Trophoblast cell (in vitro differentiated cells and primary cell): ENCODE measurements around the gene RAD52.

Experiments
- DNase-seq, 2 donors: peaks; one replicate each; pipeline ENCODE4 v3.0.0-alpha.2; 2016
- H2AFZ ChIP-seq: 2 replicates; pipeline ENCODE4 v1.6.1; 2013; ENCODE audit warnings: low read length, moderate library complexity, mild to moderate bottlenecking; ENCODE audit not compliant: insufficient read depth, poor library complexity
- H2AK5ac ChIP-seq: 2 replicates; pipeline ENCODE4 v1.6.1; 2013; ENCODE audit warnings: mild to moderate bottlenecking, low read length
- H2BK120ac ChIP-seq: 2 replicates; pipeline ENCODE4 v1.6.1; 2013; ENCODE audit warnings: low read length, mild to moderate bottlenecking, moderate library complexity; ENCODE audit not compliant: insufficient read depth, poor library complexity
- H2BK12ac ChIP-seq: 2 replicates; pipeline ENCODE4 v1.6.1; 2013; ENCODE audit warnings: mild to moderate bottlenecking, low read length, moderate library complexity
- H2BK5ac ChIP-seq: 2 replicates; pipeline ENCODE4 v1.6.1; 2013; ENCODE audit warnings: low read length, low read depth, moderate library complexity, mild to moderate bottlenecking; ENCODE audit not compliant: poor library complexity
- H3K14ac ChIP-seq: 2 replicates; pipeline ENCODE4 v1.6.1; 2013; ENCODE audit warnings: mild to moderate bottlenecking, low read length
- H3K18ac ChIP-seq: 2 replicates; pipeline ENCODE4 v1.6.1; 2013; ENCODE audit warnings: mild to moderate bottlenecking, low read length
- H3K23ac ChIP-seq: 2 replicates; pipeline ENCODE4 v1.6.1; 2013; ENCODE audit warnings: low read length
- H3K27ac ChIP-seq: 2 replicates; pipeline ENCODE4 v1.5.1; 2013; ENCODE audit warnings: low read depth, mild to moderate bottlenecking, inconsistent platforms, low read length, moderate library complexity
- H3K27me3 ChIP-seq: 2 replicates; pipeline ENCODE4 v1.6.1; 2013; ENCODE audit warnings: inconsistent platforms, mild to moderate bottlenecking, low read length, moderate library complexity; ENCODE audit not compliant: insufficient read depth
- H3K36me3 ChIP-seq, 2 experiments: 1 replicate in 1 of 2; 2 replicates in 1 of 2; pipeline ENCODE4 v1.6.1; 2013; ENCODE audit warnings: low read length in 2 of 2, mild to moderate bottlenecking in 2 of 2, moderate library complexity in 1 of 2; ENCODE audit not compliant: insufficient read depth in 2 of 2, control insufficient read depth in 1 of 2
- H3K4ac ChIP-seq: 2 replicates; pipeline ENCODE4 v1.6.1; 2013; ENCODE audit warnings: low read depth, mild to moderate bottlenecking, low read length, moderate library complexity
- H3K4me1 ChIP-seq, 2 experiments: 1 replicate in 1 of 2; 2 replicates in 1 of 2; pipeline ENCODE4 v1.6.1; 2013; ENCODE audit warnings: low read length in 2 of 2, mild to moderate bottlenecking in 2 of 2, moderate library complexity in 1 of 2; ENCODE audit not compliant: insufficient read depth in 2 of 2, control insufficient read depth in 1 of 2
- H3K4me2 ChIP-seq: 2 replicates; pipeline ENCODE4 v1.6.1; 2013; ENCODE audit warnings: inconsistent platforms, mild to moderate bottlenecking, low read length, moderate library complexity
- H3K4me3 ChIP-seq: 2 replicates; pipeline ENCODE4 v1.5.1; 2013; ENCODE audit warnings: mild to moderate bottlenecking, low read depth, low read length, inconsistent platforms
- H3K79me1 ChIP-seq: one replicate; pipeline ENCODE4 v1.6.1; 2013; ENCODE audit warnings: low read length
- H3K79me2 ChIP-seq: 2 replicates; pipeline ENCODE4 v1.6.1; 2013; ENCODE audit warnings: low read length, mild to moderate bottlenecking; ENCODE audit not compliant: control insufficient read depth, insufficient read depth, poor library complexity
- H3K9ac ChIP-seq: 2 replicates; pipeline ENCODE4 v1.6.1; 2013; ENCODE audit warnings: mild to moderate bottlenecking, low read length
- H3K9me3 ChIP-seq: 2 replicates; pipeline ENCODE4 v1.6.1; 2013; ENCODE audit warnings: low read depth, mild to moderate bottlenecking, control low read depth, inconsistent platforms, low read length; ENCODE audit not compliant: insufficient read depth
- H4K12ac ChIP-seq: 2 replicates; pipeline ENCODE4 v1.6.1; 2013; ENCODE audit warnings: low read depth, mild to moderate bottlenecking, low read length, moderate library complexity
- H4K8ac ChIP-seq: 2 replicates; pipeline ENCODE4 v1.6.1; 2013; ENCODE audit warnings: low read depth, mild to moderate bottlenecking, low read length, moderate library complexity
- H4K91ac ChIP-seq: one replicate; pipeline ENCODE4 v1.6.1; 2013; ENCODE audit warnings: low read depth, mild to moderate bottlenecking, low read length, moderate library complexity
- whole genome bisulfite sequencing: extraction: QIAGEN DNeasy Blood & Tissue Kit; methylation state at CpG from one replicate; pipeline ENCODE4 v1.1.7; 2013; ENCODE audit warnings: missing lambda C conversion rate; ENCODE audit not compliant: insufficient read length, insufficient coverage; ENCODE audit errors: extremely low coverage; 5-methylcytosine and 5-hydroxymethylcytosine counted together

The RAD52 gene

DNA sequence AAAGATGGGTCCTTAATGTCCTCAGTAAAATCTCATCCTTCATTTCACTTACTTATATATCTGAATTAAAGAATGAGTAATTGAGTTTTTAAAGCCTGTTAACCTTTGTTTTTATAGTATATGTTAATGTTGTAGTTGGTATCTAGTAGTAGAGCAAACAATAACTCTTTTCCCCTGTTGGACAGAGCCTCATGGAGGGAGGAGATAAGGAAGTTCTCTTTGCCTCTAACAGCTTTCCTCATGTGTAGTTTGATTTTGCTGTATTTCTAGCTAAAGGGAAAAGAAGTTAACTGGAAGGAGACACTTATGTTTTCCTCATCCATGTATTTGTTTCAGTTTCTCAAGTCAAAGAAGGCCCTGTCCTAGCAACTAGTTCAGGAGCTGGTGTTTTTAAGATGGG lies 55.3 kb downstream of the RAD52 start:
- Histone ChIP-seq H3K4me1 (no peaks in the 10 kb centered on the region), H2BK120ac (no peak overlapping the region), H3K9me3 (no peaks in the 10 kb centered on the region), H4K91ac (no peak overlapping the region), H3K27me3 (no peaks in the 10 kb centered on the region), H2BK5ac (no peak overlapping the region), H3K18ac (no peak overlapping the region), H3K14ac (no peak overlapping the region), H3K23ac (no peak overlapping the region), H4K8ac (no peak overlapping the region), H3K4me3 (no peak overlapping the region), H4K12ac (no peak overlapping the region), H3K36me3 (peaks cover 30 to 35% of the 10 kb centered on the region in 2 experiments), H3K4ac (no peak overlapping the region), H2BK12ac (no peak overlapping the region), H3K27ac (no peak overlapping the region), H3K9ac (no peak overlapping the region), H2AK5ac (no peak overlapping the region), H3K4me2 (no peak overlapping the region), H3K79me1 (no peaks in the 10 kb centered on the region), H3K79me2 (no peaks in the 10 kb centered on the region), H2AFZ (no peak overlapping the region)
- DNase-seq: no peak

DNA sequence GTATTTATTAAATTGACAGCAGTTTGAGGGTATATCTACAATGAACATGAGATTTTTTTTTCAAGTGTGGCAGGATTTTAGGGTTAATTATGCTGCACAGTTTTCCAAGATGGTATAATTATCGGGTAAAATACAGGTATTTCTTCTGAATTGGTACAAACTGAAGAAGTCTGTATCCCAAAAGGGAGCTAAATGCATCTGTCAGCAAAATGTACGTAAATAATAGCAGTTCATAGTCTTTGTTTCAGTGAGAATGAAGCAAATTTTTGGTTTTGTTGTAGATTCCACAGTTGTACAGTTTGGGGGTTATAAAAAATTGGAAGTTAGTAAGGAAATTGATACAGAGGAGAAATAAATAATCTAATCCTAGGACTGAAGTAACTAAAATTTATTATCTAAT lies 63.3 kb downstream of the RAD52 start:
- H4K91ac ChIP-seq: no peak overlapping the region
- no peak overlapping the region for H2BK12ac ChIP-seq
- no peak overlapping the region for H3K23ac ChIP-seq
- no peaks in the 10 kb centered on the region for H3K9me3 ChIP-seq
- DNase-seq: no peak
- H3K9ac ChIP-seq: no peak overlapping the region
- no peak overlapping the region for H3K4ac ChIP-seq
- H3K4me1 ChIP-seq: no peaks in the 10 kb centered on the region
- no peak overlapping the region for H2AFZ ChIP-seq
- no peak overlapping the region for H3K4me2 ChIP-seq
- H4K12ac ChIP-seq: no peak overlapping the region
- no peaks in the 10 kb centered on the region for H3K79me2 ChIP-seq
- H3K14ac ChIP-seq: no peak overlapping the region
- H2BK5ac ChIP-seq: no peak overlapping the region
- no CpG with 5 or more reads among the region's 2 CpGs for WGBS
- H3K27me3 ChIP-seq: no peaks in the 10 kb centered on the region
- H2AK5ac ChIP-seq: no peak overlapping the region
- no peak overlapping the region for H3K4me3 ChIP-seq
- peaks cover 34 to 50% of the 10 kb centered on the region in 2 experiments for H3K36me3 ChIP-seq
- H3K79me1 ChIP-seq: no peaks in the 10 kb centered on the region
- no peak overlapping the region for H3K27ac ChIP-seq
- H4K8ac ChIP-seq: no peak overlapping the region
- H2BK120ac ChIP-seq: no peak overlapping the region
- H3K18ac ChIP-seq: no peak overlapping the region

- no peak for DNase-seq
- H3K14ac ChIP-seq: no peak overlapping the region
- no CpG with 5 or more reads among the region's 2 CpGs for WGBS
- no peak overlapping the region for H3K27ac ChIP-seq
- no peak overlapping the region for H3K4me3 ChIP-seq
- no peaks in the 10 kb centered on the region for H3K79me2 ChIP-seq
- no peaks in the 10 kb centered on the region for H3K4me1 ChIP-seq
- no peak overlapping the region for H3K4me2 ChIP-seq
- H4K91ac ChIP-seq: no peak overlapping the region
- H2BK120ac ChIP-seq: no peak overlapping the region
- H3K27me3 ChIP-seq: no peaks in the 10 kb centered on the region
- H2AK5ac ChIP-seq: no peak overlapping the region
- peaks cover 33 to 55% of the 10 kb centered on the region in 2 experiments for H3K36me3 ChIP-seq
- no peak overlapping the region for H3K18ac ChIP-seq
- H3K9me3 ChIP-seq: no peaks in the 10 kb centered on the region
- no peaks in the 10 kb centered on the region for H3K79me1 ChIP-seq
- no peak overlapping the region for H3K4ac ChIP-seq
- H4K12ac ChIP-seq: no peak overlapping the region
- no peak overlapping the region for H2BK5ac ChIP-seq
- no peak overlapping the region for H2BK12ac ChIP-seq
- no peak overlapping the region for H4K8ac ChIP-seq
- H3K23ac ChIP-seq: no peak overlapping the region
- H2AFZ ChIP-seq: no peak overlapping the region
- H3K9ac ChIP-seq: no peak overlapping the region
Observed at GRCh38 chr12:885701-886100, 63.8 kb downstream of the RAD52 start.

GRCh38 chr12:884746-885414 lies 64.6 kb downstream of the RAD52 start:
- Histone ChIP-seq H4K8ac (no peak overlapping the region), H3K14ac (no peak overlapping the region), H4K91ac (no peak overlapping the region), H3K18ac (no peak overlapping the region), H3K4me2 (no peak overlapping the region), H2BK12ac (no peak overlapping the region), H3K27ac (no peak overlapping the region), H2AFZ (no peak overlapping the region), H3K23ac (no peak overlapping the region), H4K12ac (no peak overlapping the region), H3K27me3 (no peaks in the 10 kb centered on the region), H3K4me1 (no peaks in the 10 kb centered on the region), H3K9ac (no peak overlapping the region), H3K4ac (no peak overlapping the region), H3K36me3 (peaks cover 33 to 55% of the 10 kb centered on the region in 2 experiments), H3K79me1 (no peaks in the 10 kb centered on the region), H2AK5ac (no peak overlapping the region), H3K4me3 (no peak overlapping the region), H2BK120ac (no peak overlapping the region), H2BK5ac (no peak overlapping the region), H3K9me3 (no peaks in the 10 kb centered on the region), H3K79me2 (no peaks in the 10 kb centered on the region)
- no peak for DNase-seq
- no CpG with 5 or more reads among the region's 5 CpGs for WGBS
